Measurements from ENCODE around the gene AMPH.
"Not testable (repeated sequence)": the region's sequence is repeated elsewhere in the genome, so short reads cannot be mapped to it uniquely, and the experiment has no call there.

AMPH gene

GRCh38 chr7:38369816-38370493 lies 261.2 kb downstream of the AMPH start:
- peaks cover 3% of the 10 kb centered on the region for H3K4me1 ChIP-seq (ENCODE audit: control insufficient read depth, insufficient read depth, low read length)
- H3K9ac ChIP-seq (ENCODE audit: low read length in 2 of 2): no peak overlapping the region

GRCh38 chr7:38368191-38368605 lies 263.0 kb downstream of the AMPH start:
- Histone ChIP-seq H3K4me1 (ENCODE audit: control insufficient read depth, insufficient read depth, low read length) (peaks cover 3% of the 10 kb centered on the region), H3K4me3 (ENCODE audit: low read length in 2 of 2) (no peak overlapping the region), H3K9ac (ENCODE audit: low read length in 2 of 2) (no peak overlapping the region), H3K27ac (ENCODE audit: low read length) (no peak overlapping the region), H3K36me3 (ENCODE audit: control insufficient read depth in 2 of 2, insufficient read depth in 2 of 2, low read length in 2 of 2) (no peaks in the 10 kb centered on the region), H3K9me3 (ENCODE audit: control insufficient read depth in 2 of 2, low read length in 2 of 2) (no peaks in the 10 kb centered on the region), H3K27me3 (ENCODE audit: control insufficient read depth in 1 of 2, insufficient read depth in 2 of 2, low read length in 2 of 2) (no peaks in the 10 kb centered on the region)

More at GRCh38 chr7:38369816-38370493, 261.2 kb downstream of the AMPH start:
- H3K36me3 ChIP-seq (ENCODE audit: control insufficient read depth in 2 of 2, insufficient read depth in 2 of 2, low read length in 2 of 2): no peaks in the 10 kb centered on the region
- no peaks in the 10 kb centered on the region for H3K27me3 ChIP-seq (ENCODE audit: control insufficient read depth in 1 of 2, insufficient read depth in 2 of 2, low read length in 2 of 2)
- no peak overlapping the region for H3K4me3 ChIP-seq (ENCODE audit: low read length in 2 of 2)
- no peaks in the 10 kb centered on the region for H3K9me3 ChIP-seq (ENCODE audit: control insufficient read depth in 2 of 2, low read length in 2 of 2)
- H3K27ac ChIP-seq (ENCODE audit: low read length): no peak overlapping the region

- no peaks in the 10 kb centered on the region for H3K36me3 ChIP-seq (ENCODE audit: control insufficient read depth in 2 of 2, insufficient read depth in 2 of 2, low read length in 2 of 2)
- no peaks in the 10 kb centered on the region for H3K9me3 ChIP-seq (ENCODE audit: control insufficient read depth in 2 of 2, low read length in 2 of 2)
- H3K4me3 ChIP-seq (ENCODE audit: low read length in 2 of 2): no peak overlapping the region
- no peak overlapping the region for H3K27ac ChIP-seq (ENCODE audit: low read length)
- no peak overlapping the region for H3K9ac ChIP-seq (ENCODE audit: low read length in 2 of 2)
- H3K27me3 ChIP-seq (ENCODE audit: control insufficient read depth in 1 of 2, insufficient read depth in 2 of 2, low read length in 2 of 2): no peaks in the 10 kb centered on the region
- peaks cover 3% of the 10 kb centered on the region for H3K4me1 ChIP-seq (ENCODE audit: control insufficient read depth, insufficient read depth, low read length)
These were observed 263.8 kb downstream of the AMPH start for GRCh38 chr7:38367301-38367890.

- H3K27ac ChIP-seq (ENCODE audit: low read length); H3K4me3 ChIP-seq (ENCODE audit: low read length in 2 of 2); H3K9ac ChIP-seq (ENCODE audit: low read length in 2 of 2); H3K9me3 ChIP-seq (ENCODE audit: control insufficient read depth in 2 of 2, low read length in 2 of 2); H3K36me3 ChIP-seq (ENCODE audit: control insufficient read depth in 2 of 2, insufficient read depth in 2 of 2, low read length in 2 of 2); H3K4me1 ChIP-seq (ENCODE audit: control insufficient read depth, insufficient read depth, low read length); H3K27me3 ChIP-seq (ENCODE audit: control insufficient read depth in 1 of 2, insufficient read depth in 2 of 2, low read length in 2 of 2): not testable (repeated sequence)
These were observed 267.8 kb downstream of the AMPH start for GRCh38 chr7:38363379-38363778.

- H3K9me3 ChIP-seq (ENCODE audit: control insufficient read depth in 2 of 2, low read length in 2 of 2); H3K27ac ChIP-seq (ENCODE audit: low read length); H3K9ac ChIP-seq (ENCODE audit: low read length in 2 of 2); H3K4me1 ChIP-seq (ENCODE audit: control insufficient read depth, insufficient read depth, low read length); H3K27me3 ChIP-seq (ENCODE audit: control insufficient read depth in 1 of 2, insufficient read depth in 2 of 2, low read length in 2 of 2); H3K36me3 ChIP-seq (ENCODE audit: control insufficient read depth in 2 of 2, insufficient read depth in 2 of 2, low read length in 2 of 2); H3K4me3 ChIP-seq (ENCODE audit: low read length in 2 of 2): not testable (repeated sequence)
These were observed 268.4 kb downstream of the AMPH start for GRCh38 chr7:38362611-38363237.

GRCh38 chr7:38360776-38361175 lies 270.4 kb downstream of the AMPH start:
- H3K4me1 ChIP-seq (ENCODE audit: control insufficient read depth, insufficient read depth, low read length): no peaks in the 10 kb centered on the region
- H3K9ac ChIP-seq (ENCODE audit: low read length in 2 of 2): no peak overlapping the region
- no peaks in the 10 kb centered on the region for H3K36me3 ChIP-seq (ENCODE audit: control insufficient read depth in 2 of 2, insufficient read depth in 2 of 2, low read length in 2 of 2)
- no peaks in the 10 kb centered on the region for H3K27me3 ChIP-seq (ENCODE audit: control insufficient read depth in 1 of 2, insufficient read depth in 2 of 2, low read length in 2 of 2)
- no peaks in the 10 kb centered on the region for H3K9me3 ChIP-seq (ENCODE audit: control insufficient read depth in 2 of 2, low read length in 2 of 2)
- H3K4me3 ChIP-seq (ENCODE audit: low read length in 2 of 2): no peak overlapping the region
- H3K27ac ChIP-seq (ENCODE audit: low read length): no peak overlapping the region

- not testable (repeated sequence) for H3K36me3 ChIP-seq (ENCODE audit: control insufficient read depth in 2 of 2, insufficient read depth in 2 of 2, low read length in 2 of 2); H3K27me3 ChIP-seq (ENCODE audit: control insufficient read depth in 1 of 2, insufficient read depth in 2 of 2, low read length in 2 of 2); H3K4me3 ChIP-seq (ENCODE audit: low read length in 2 of 2); H3K9ac ChIP-seq (ENCODE audit: low read length in 2 of 2); H3K9me3 ChIP-seq (ENCODE audit: control insufficient read depth in 2 of 2, low read length in 2 of 2); H3K27ac ChIP-seq (ENCODE audit: low read length); H3K4me1 ChIP-seq (ENCODE audit: control insufficient read depth, insufficient read depth, low read length)
These were observed 272.0 kb downstream of the AMPH start for GRCh38 chr7:38359071-38359601.

GRCh38 chr7:38358273-38358831 lies 272.8 kb downstream of the AMPH start:
- not testable (repeated sequence) for H3K9ac ChIP-seq (ENCODE audit: low read length in 2 of 2); H3K36me3 ChIP-seq (ENCODE audit: control insufficient read depth in 2 of 2, insufficient read depth in 2 of 2, low read length in 2 of 2); H3K4me1 ChIP-seq (ENCODE audit: control insufficient read depth, insufficient read depth, low read length); H3K27me3 ChIP-seq (ENCODE audit: control insufficient read depth in 1 of 2, insufficient read depth in 2 of 2, low read length in 2 of 2); H3K9me3 ChIP-seq (ENCODE audit: control insufficient read depth in 2 of 2, low read length in 2 of 2); H3K4me3 ChIP-seq (ENCODE audit: low read length in 2 of 2); H3K27ac ChIP-seq (ENCODE audit: low read length)

- H3K27me3 ChIP-seq (ENCODE audit: control insufficient read depth in 1 of 2, insufficient read depth in 2 of 2, low read length in 2 of 2); H3K4me1 ChIP-seq (ENCODE audit: control insufficient read depth, insufficient read depth, low read length); H3K9me3 ChIP-seq (ENCODE audit: control insufficient read depth in 2 of 2, low read length in 2 of 2); H3K27ac ChIP-seq (ENCODE audit: low read length); H3K36me3 ChIP-seq (ENCODE audit: control insufficient read depth in 2 of 2, insufficient read depth in 2 of 2, low read length in 2 of 2); H3K9ac ChIP-seq (ENCODE audit: low read length in 2 of 2); H3K4me3 ChIP-seq (ENCODE audit: low read length in 2 of 2): not testable (repeated sequence)
These were observed 276.8 kb downstream of the AMPH start for GRCh38 chr7:38354271-38354851.

GRCh38 chr7:38353431-38353881 lies 277.7 kb downstream of the AMPH start:
- H3K4me3 ChIP-seq (ENCODE audit: low read length in 2 of 2); H3K27ac ChIP-seq (ENCODE audit: low read length); H3K9ac ChIP-seq (ENCODE audit: low read length in 2 of 2); H3K4me1 ChIP-seq (ENCODE audit: control insufficient read depth, insufficient read depth, low read length); H3K27me3 ChIP-seq (ENCODE audit: control insufficient read depth in 1 of 2, insufficient read depth in 2 of 2, low read length in 2 of 2); H3K36me3 ChIP-seq (ENCODE audit: control insufficient read depth in 2 of 2, insufficient read depth in 2 of 2, low read length in 2 of 2); H3K9me3 ChIP-seq (ENCODE audit: control insufficient read depth in 2 of 2, low read length in 2 of 2): not testable (repeated sequence)
